Peyer's patch (tissue), 4 donors: ENCODE data around the gene ELMOD1. TPM values are rescaled to one million over a fixed set of nuclear protein-coding genes. Genes with fewer than 3 reads are reported as not detected.

Experiments
- DNase-seq, 3 donors: peaks; one replicate each; pipeline ENCODE4 v3.0.0-alpha.2; 2017 to 2019
- H3K27ac ChIP-seq, 4 donors: fragments of 200-600 bp; sonication (generic); one replicate each; pipeline ENCODE4 v1.5.1; 2016 to 2019
- H3K27me3 ChIP-seq, 2 donors: fragments of 200-600 bp; sonication (generic); one replicate each; pipeline ENCODE4 v1.5.1; 2019
- H3K36me3 ChIP-seq, 3 donors: fragments of 200-600 bp; sonication (generic); one replicate each; pipeline ENCODE4 v1.5.1; 2016 to 2019
- H3K4me1 ChIP-seq, 4 donors: fragments of 200-600 bp; sonication (generic); one replicate each; pipeline ENCODE4 v1.5.1; 2016 to 2019
- H3K4me3 ChIP-seq, 4 donors: fragments of 200-600 bp; sonication (generic); 1 replicate in 3 of 4; 2 replicates in 1 of 4; pipeline ENCODE4 v1.5.1; 2016 to 2019; ENCODE audit warnings: mild to moderate bottlenecking in 1 of 4
- H3K9me3 ChIP-seq, 4 donors: fragments of 200-600 bp; sonication (generic); one replicate each; pipeline ENCODE4 v1.5.1; 2016 to 2019; ENCODE audit warnings: mild to moderate bottlenecking in 1 of 4
- POLR2A ChIP-seq, 2 donors: fragments of 450-650 bp; IDR thresholded peaks; one replicate each; pipeline ENCODE4 v1.5.1; 2017; ENCODE audit warnings: antibody characterized with exemption in 2 of 2, mild to moderate bottlenecking in 2 of 2, moderate library complexity in 2 of 2
- total RNA-seq, 4 donors: library from RNA; depleted of rRNA; stranded (reverse); fragments of >200 nt; gene quantifications; one replicate each; pipeline ENCODE4 v1.1.0, GENCODE V29; 2016
- TF ChIP-seq, protein P1 (sequence below), 6 experiments: fragments of 450-650 bp in 4 of 6; fragments of 200-600 bp in 2 of 6; sonication (generic) in 1 of 6; IDR thresholded peaks; one replicate each; pipeline ENCODE4 v1.5.1; 2017 to 2019; ENCODE audit warnings: antibody characterized with exemption in 6 of 6, mild to moderate bottlenecking in 3 of 6, moderate library complexity in 1 of 6

Gene ELMOD1
- total RNA-seq, 4 donors from 2014 or later = not detected

DNA sequence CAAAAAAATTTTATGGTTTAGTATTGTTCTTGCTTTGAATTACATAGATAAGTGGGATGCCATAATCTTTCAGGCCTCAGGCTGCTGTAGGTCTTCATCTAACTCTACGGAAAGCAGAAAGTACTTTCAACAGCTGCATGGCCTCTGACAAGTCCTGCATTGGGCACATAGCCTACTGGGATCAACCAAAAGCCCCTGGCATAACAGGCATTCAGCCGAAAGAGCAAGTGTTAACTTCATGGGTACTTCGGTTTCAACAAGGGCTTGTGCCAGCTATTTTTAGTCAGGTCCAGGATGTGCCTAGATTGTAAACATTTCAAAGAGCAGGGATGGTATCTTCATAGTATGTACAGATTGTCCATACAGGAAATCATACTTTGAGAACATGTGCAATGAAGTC is 117.8 kb downstream of the ELMOD1 start:
- H3K4me1 ChIP-seq = no peaks in the 10 kb centered on the region
- DNase-seq = no peak
- TF ChIP-seq, protein P1, sequence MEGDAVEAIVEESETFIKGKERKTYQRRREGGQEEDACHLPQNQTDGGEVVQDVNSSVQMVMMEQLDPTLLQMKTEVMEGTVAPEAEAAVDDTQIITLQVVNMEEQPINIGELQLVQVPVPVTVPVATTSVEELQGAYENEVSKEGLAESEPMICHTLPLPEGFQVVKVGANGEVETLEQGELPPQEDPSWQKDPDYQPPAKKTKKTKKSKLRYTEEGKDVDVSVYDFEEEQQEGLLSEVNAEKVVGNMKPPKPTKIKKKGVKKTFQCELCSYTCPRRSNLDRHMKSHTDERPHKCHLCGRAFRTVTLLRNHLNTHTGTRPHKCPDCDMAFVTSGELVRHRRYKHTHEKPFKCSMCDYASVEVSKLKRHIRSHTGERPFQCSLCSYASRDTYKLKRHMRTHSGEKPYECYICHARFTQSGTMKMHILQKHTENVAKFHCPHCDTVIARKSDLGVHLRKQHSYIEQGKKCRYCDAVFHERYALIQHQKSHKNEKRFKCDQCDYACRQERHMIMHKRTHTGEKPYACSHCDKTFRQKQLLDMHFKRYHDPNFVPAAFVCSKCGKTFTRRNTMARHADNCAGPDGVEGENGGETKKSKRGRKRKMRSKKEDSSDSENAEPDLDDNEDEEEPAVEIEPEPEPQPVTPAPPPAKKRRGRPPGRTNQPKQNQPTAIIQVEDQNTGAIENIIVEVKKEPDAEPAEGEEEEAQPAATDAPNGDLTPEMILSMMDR (IDR thresholded peaks at IDR 0.05) = no peak
- TF ChIP-seq POLR2A (IDR thresholded peaks at IDR 0.05) = no peak
- no peaks in the 10 kb centered on the region for H3K9me3 ChIP-seq
- no peak overlapping the region for H3K4me3 ChIP-seq
- no peaks in the 10 kb centered on the region for H3K36me3 ChIP-seq
- no peak overlapping the region for H3K27ac ChIP-seq
- no peaks in the 10 kb centered on the region for H3K27me3 ChIP-seq

DNA sequence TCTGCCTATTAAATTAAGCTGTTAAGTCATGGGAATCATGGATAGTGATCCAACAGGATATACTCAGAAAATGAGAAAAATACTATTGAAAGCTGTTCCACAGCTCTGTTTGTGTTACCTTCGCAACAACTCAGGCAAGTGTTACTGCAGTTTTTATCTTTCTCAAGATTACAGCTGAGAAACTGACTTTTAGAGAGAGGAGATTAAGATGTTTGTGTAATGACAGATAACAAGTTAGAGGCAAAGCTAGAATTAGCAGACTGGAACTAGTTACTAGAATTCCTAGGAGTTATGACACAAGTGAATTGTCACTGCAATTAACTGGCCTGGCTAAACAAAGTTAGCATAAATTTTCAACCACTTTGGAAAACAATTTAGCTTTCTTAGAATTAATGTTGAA is 119.4 kb downstream of the ELMOD1 start:
- no peaks in the 10 kb centered on the region for H3K36me3 ChIP-seq
- H3K4me3 ChIP-seq = no peak overlapping the region
- H3K27me3 ChIP-seq = no peaks in the 10 kb centered on the region
- no peak overlapping the region for H3K27ac ChIP-seq
- TF ChIP-seq, protein P1 (IDR thresholded peaks at IDR 0.05) = no peak
- TF ChIP-seq POLR2A (IDR thresholded peaks at IDR 0.05) = no peak
- no peaks in the 10 kb centered on the region for H3K4me1 ChIP-seq
- no peaks in the 10 kb centered on the region for H3K9me3 ChIP-seq
- no peak for DNase-seq

DNA sequence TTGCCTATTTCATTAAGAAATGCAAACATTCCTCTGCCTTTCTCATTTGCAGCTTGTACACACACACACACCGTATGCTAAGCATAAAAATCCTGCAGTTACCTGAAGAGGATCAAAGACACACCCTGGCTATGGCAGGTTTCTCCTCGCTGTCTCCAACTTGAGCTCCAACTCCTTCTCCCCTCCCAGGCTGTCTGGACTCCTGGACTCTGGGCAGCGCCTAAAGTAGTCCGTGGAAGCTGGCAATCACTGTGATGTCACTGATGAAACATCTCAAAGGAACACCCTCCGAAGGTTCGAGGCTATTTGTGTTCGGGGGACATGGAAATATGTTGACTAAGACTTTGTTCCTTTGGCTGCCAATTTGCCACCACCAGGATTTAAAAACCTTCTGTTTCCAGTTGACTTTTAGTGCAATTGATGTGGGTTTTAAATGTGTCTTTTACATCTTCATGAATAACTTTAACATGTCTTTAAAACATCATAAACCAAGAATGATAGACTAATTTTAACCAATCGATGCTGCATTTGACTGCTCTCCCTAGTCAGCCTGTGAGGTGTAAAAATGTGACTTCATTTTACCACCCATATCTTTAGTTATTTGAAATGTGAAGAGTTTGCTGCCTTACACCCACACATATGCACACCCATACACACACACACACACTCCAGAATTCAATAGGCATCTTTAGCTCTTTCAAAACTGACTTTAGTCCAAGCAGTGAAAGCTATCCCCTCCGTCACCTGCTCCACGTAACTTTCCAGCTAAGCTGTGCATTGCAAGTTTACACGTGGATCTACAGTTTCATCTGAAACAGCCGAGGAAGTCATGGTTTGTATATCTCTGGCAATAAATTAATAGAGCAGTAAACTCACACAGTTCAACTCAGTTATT is 121.2 kb downstream of the ELMOD1 start, which contains the start of gene SLN:
SLN (minus strand) TSS at position 196 of the 895 bp plus-strand sequence.
- no peak within 1 kb of the TSS for H3K4me3 ChIP-seq
- no peak for DNase-seq
- H3K27me3 ChIP-seq = no peaks in the 10 kb centered on the region

DNA sequence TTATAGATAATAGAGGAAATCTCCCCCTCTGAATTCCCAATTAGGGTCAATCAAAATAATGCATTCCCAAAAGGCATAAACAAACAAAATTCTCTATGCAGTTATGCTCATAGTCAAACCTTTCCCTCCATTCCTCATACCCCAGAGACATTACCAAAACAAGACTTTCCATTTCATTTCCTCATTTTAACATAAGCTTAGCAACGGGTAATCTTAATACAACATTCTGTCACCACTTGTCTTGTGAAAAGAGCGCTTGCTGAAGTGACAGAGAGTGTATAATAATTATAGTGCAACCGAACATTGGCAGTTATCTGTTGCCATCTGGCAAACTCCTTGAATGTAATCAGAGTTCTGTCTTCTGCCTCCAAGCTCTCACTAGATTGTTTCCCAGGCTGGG is 122.1 kb downstream of the ELMOD1 start:
- no peak overlapping the region for H3K27ac ChIP-seq
- TF ChIP-seq, protein P1 (IDR thresholded peaks at IDR 0.05) = no peak
- TF ChIP-seq POLR2A (IDR thresholded peaks at IDR 0.05) = no peak
- no peaks in the 10 kb centered on the region for H3K9me3 ChIP-seq
- no peaks in the 10 kb centered on the region for H3K27me3 ChIP-seq
- no peaks in the 10 kb centered on the region for H3K36me3 ChIP-seq
- H3K4me3 ChIP-seq = no peak overlapping the region
- no peaks in the 10 kb centered on the region for H3K4me1 ChIP-seq
- no peak for DNase-seq

More for the DNA sequence above, 121.2 kb downstream of the ELMOD1 start, which contains the start of gene SLN:
- Histone ChIP-seq H3K27ac (no peak within 1 kb of the TSS), H3K4me1 (no peaks in the 10 kb centered on the region), H3K9me3 (no peaks in the 10 kb centered on the region), H3K36me3 (no peaks in the 10 kb centered on the region)
- no peak for TF ChIP-seq POLR2A (IDR thresholded peaks at IDR 0.05)
- TF ChIP-seq, protein P1 (IDR thresholded peaks at IDR 0.05) = no peak

Other genes starting within 250 kb of the ELMOD1 start
- gene CWF19L2, start 133.3 kb upstream of the ELMOD1 start, total RNA-seq = 10 to 100 TPM; 13.1 to 79.2 (median 17.5) TPM
- gene ALKBH8, start 25.4 kb upstream of the ELMOD1 start, total RNA-seq = 10 to 100 TPM in 1 of 4 donors, 1 to 10 TPM in 3; 1.8 to 15.7 (median 4.8) TPM
- not detected for gene SLN, start 120.9 kb downstream of the ELMOD1 start, total RNA-seq